H1 (cell line): ENCODE measurements around the gene RNF5. TPM values are rescaled to one million over a fixed set of nuclear protein-coding genes. Genes with fewer than 3 reads are reported as not detected.

Experiments used
- CTCF ChIA-PET: fragments of 300-600 bp; sonication (Branson Sonifier 250); formaldehyde crosslinking; loops from one replicate; lab custom pipeline; 2021; ENCODE audit not compliant: partially characterized antibody; lab: Charles Lee
- POLR2A ChIA-PET: fragments of 300-600 bp; sonication (Branson Sonifier 250); formaldehyde crosslinking; loops from one replicate; lab custom pipeline; 2021; ENCODE audit warnings: inconsistent platforms; ENCODE audit not compliant: partially characterized antibody; lab: Charles Lee
- DNase-seq, 2 experiments: peaks; one replicate each; pipeline versions ENCODE4 v3.0.0 to v3.0.0-alpha.2; 2010 to 2022; ENCODE audit warnings: low spot score in 2 of 2, low read depth in 1 of 2, mixed read lengths in 1 of 2
- FAIRE-seq: peaks from 2 replicates; lab custom pipeline; 2011; peaks lifted over from hg19 to GRCh38; lab: Jason Lieb, UNC
- H2AFZ ChIP-seq: 2 replicates; pipeline ENCODE4 v1.8.1; 2012; ENCODE audit warnings: low read length, inconsistent platforms
- H2AK5ac ChIP-seq: 2 replicates; pipeline ENCODE4 v1.6.1; 2013; ENCODE audit warnings: low read depth, low read length
- H2BK120ac ChIP-seq: replicated peaks from 2 replicates; pipeline ENCODE3; 2013; ENCODE audit warnings: low read depth, low read length, inconsistent platforms
- H2BK12ac ChIP-seq: 2 replicates; pipeline ENCODE4 v1.6.1; 2013; ENCODE audit warnings: low read depth, low read length
- H2BK15ac ChIP-seq: 2 replicates; pipeline ENCODE4 v1.6.1; 2013; ENCODE audit warnings: low read length
- H2BK20ac ChIP-seq: 2 replicates; pipeline ENCODE4 v1.6.1; 2013; ENCODE audit warnings: low read length
- H2BK5ac ChIP-seq: 2 replicates; pipeline ENCODE4 v1.6.1; 2013; ENCODE audit warnings: low read depth, low read length
- H3K14ac ChIP-seq: 2 replicates; pipeline ENCODE4 v1.6.1; 2013; ENCODE audit warnings: inconsistent platforms; ENCODE audit not compliant: insufficient read length
- H3K18ac ChIP-seq: 2 replicates; pipeline ENCODE4 v1.6.1; 2013; ENCODE audit warnings: low read length; ENCODE audit errors: extremely low read depth
- H3K23ac ChIP-seq: 2 replicates; pipeline ENCODE4 v1.6.1; 2013; ENCODE audit warnings: inconsistent platforms; ENCODE audit not compliant: insufficient read length
- H3K23me2 ChIP-seq: 2 replicates; pipeline ENCODE4 v1.6.1; 2013; ENCODE audit warnings: low read depth, low read length
- H3K27ac ChIP-seq: 2 replicates; pipeline ENCODE4 v1.6.1; 2011; ENCODE audit warnings: low read depth, low read length, inconsistent platforms
- H3K27me3 ChIP-seq, 4 experiments: replicated peaks in 1 of 4; 1 replicate in 1 of 4; 2 replicates in 3 of 4; pipeline versions ENCODE4 v1.6.1 to v1.8.1; 2011 to 2013; ENCODE audit warnings: low read length in 3 of 4, mild to moderate bottlenecking in 3 of 4, inconsistent platforms in 2 of 4, mixed read lengths in 2 of 4, moderate library complexity in 1 of 4; ENCODE audit not compliant: control insufficient read depth in 3 of 4, insufficient read depth in 3 of 4; ENCODE audit errors: extremely low read depth in 1 of 4
- H3K36me3 ChIP-seq, 4 experiments: 2 replicates each; pipeline versions ENCODE4 v1.6.1 to v1.8.1; 2011 to 2013; ENCODE audit warnings: mild to moderate bottlenecking in 4 of 4, low read length in 3 of 4, moderate library complexity in 2 of 4, control low read depth in 1 of 4, inconsistent platforms in 1 of 4; ENCODE audit not compliant: insufficient read depth in 4 of 4, control insufficient read depth in 2 of 4
- H3K4ac ChIP-seq: replicated peaks from 2 replicates; pipeline ENCODE3; 2013; ENCODE audit warnings: low read length, low read depth, mixed read lengths, inconsistent platforms; ENCODE audit not compliant: insufficient read length
- H3K4me1 ChIP-seq, 4 experiments: replicated peaks in 1 of 4; 1 replicate in 1 of 4; 2 replicates in 3 of 4; pipeline versions ENCODE4 v1.6.1 to v1.8.1; 2011 to 2013; ENCODE audit warnings: low read length in 3 of 4, inconsistent platforms in 2 of 4, mixed read lengths in 1 of 4; ENCODE audit not compliant: insufficient read depth in 4 of 4, control insufficient read depth in 3 of 4
- H3K4me2 ChIP-seq, 2 experiments: 2 replicates each; pipeline versions ENCODE4 v1.6.1 to v1.8.1; 2011 to 2013; ENCODE audit warnings: low read depth in 2 of 2, low read length in 2 of 2, control low read depth in 1 of 2, inconsistent platforms in 1 of 2, mild to moderate bottlenecking in 1 of 2; ENCODE audit not compliant: insufficient read depth in 1 of 2
- H3K4me3 ChIP-seq, 4 experiments: fragments of 200-600, 300-600 bp in 1 of 4; sonication (generic), shearing (Covaris generic), sonication (Bioruptor Twin) in 1 of 4; 2 replicates each; pipeline versions ENCODE4 v1.5.1 to v1.8.1; 2011 to 2016; ENCODE audit warnings: low read length in 4 of 4, low read depth in 3 of 4, control low read depth in 2 of 4, inconsistent platforms in 2 of 4, mild to moderate bottlenecking in 2 of 4, mixed read lengths in 1 of 4, moderate library complexity in 1 of 4; ENCODE audit not compliant: insufficient read depth in 2 of 4; ENCODE audit errors: extremely low read depth in 1 of 4
- H3K56ac ChIP-seq: replicated peaks from 2 replicates; pipeline ENCODE3; 2013; ENCODE audit warnings: low read depth, mild to moderate bottlenecking, mixed read lengths, low read length, inconsistent platforms; ENCODE audit not compliant: insufficient read length
- H3K79me1 ChIP-seq: 2 replicates; pipeline ENCODE4 v1.6.1; 2013; ENCODE audit warnings: low read depth, low read length, control low read depth
- H3K79me2 ChIP-seq, 2 experiments: 2 replicates each; pipeline versions ENCODE4 v1.6.1 to v1.8.1; 2012 to 2013; ENCODE audit warnings: low read length in 2 of 2, mild to moderate bottlenecking in 2 of 2, inconsistent platforms in 1 of 2; ENCODE audit not compliant: insufficient read depth in 2 of 2, control insufficient read depth in 1 of 2
- H3K9ac ChIP-seq, 4 experiments: replicated peaks in 1 of 4; 1 replicate in 1 of 4; 2 replicates in 3 of 4; pipeline versions ENCODE4 v1.6.1 to v1.8.1; 2011 to 2013; ENCODE audit warnings: low read depth in 3 of 4, low read length in 3 of 4, control low read depth in 2 of 4, mild to moderate bottlenecking in 2 of 4, moderate library complexity in 2 of 4, inconsistent platforms in 1 of 4; ENCODE audit errors: extremely low read depth in 1 of 4
- H3K9me3 ChIP-seq, 2 experiments: 2 replicates each; pipeline versions ENCODE4 v1.6.1 to v1.8.1; 2012 to 2013; ENCODE audit warnings: mild to moderate bottlenecking in 2 of 2, moderate library complexity in 2 of 2, control low read depth in 1 of 2, inconsistent platforms in 1 of 2, low read depth in 1 of 2, low read length in 1 of 2, mixed read lengths in 1 of 2; ENCODE audit not compliant: insufficient read depth in 2 of 2
- H4K20me1 ChIP-seq, 2 experiments: replicated peaks in 1 of 2; 2 replicates each; pipeline versions ENCODE3 to v1.8.1; 2011 to 2013; ENCODE audit warnings: inconsistent platforms in 2 of 2, low read length in 2 of 2, mild to moderate bottlenecking in 1 of 2; ENCODE audit not compliant: insufficient read depth in 2 of 2, control insufficient read depth in 1 of 2
- H4K5ac ChIP-seq: 2 replicates; pipeline ENCODE4 v1.6.1; 2013; ENCODE audit warnings: low read length, low read depth, mixed read lengths, inconsistent platforms; ENCODE audit not compliant: insufficient read length
- H4K8ac ChIP-seq: 2 replicates; pipeline ENCODE4 v1.8.0; 2013; ENCODE audit warnings: mild to moderate bottlenecking, moderate library complexity, low read length, inconsistent platforms; ENCODE audit not compliant: insufficient read depth; ENCODE audit errors: extremely low read depth
- H4K91ac ChIP-seq: replicated peaks from 2 replicates; pipeline ENCODE3; 2013; ENCODE audit warnings: low read length, mixed read lengths, inconsistent platforms; ENCODE audit not compliant: insufficient read length
- ATF3 ChIP-seq: IDR thresholded peaks from 2 replicates; pipeline ENCODE4 v1.6.1; 2011; ENCODE audit warnings: low read depth, mild to moderate bottlenecking, low read length; ENCODE audit not compliant: insufficient read depth
- HDAC2 ChIP-seq, 2 experiments: fragments of 300-600 bp in 1 of 2; sonication (generic) in 1 of 2; IDR thresholded peaks; 2 replicates each; pipeline ENCODE4 v1.6.1; 2011 to 2012; ENCODE audit warnings: low read depth in 2 of 2, low read length in 2 of 2, mild to moderate bottlenecking in 2 of 2, moderate library complexity in 2 of 2, borderline replicate concordance in 1 of 2, inconsistent platforms in 1 of 2
- MAFK ChIP-seq: IDR thresholded peaks from 2 replicates; pipeline ENCODE4 v1.6.1; 2012; ENCODE audit warnings: low read depth, mild to moderate bottlenecking, improper control_type of control experiment, low read length
- polyA plus RNA-seq, 7 experiments: library from polyadenylated mRNA; depleted of rRNA in 3 of 7; stranded (reverse) in 5 of 7; unstranded in 2 of 7; fragments of >200 nt in 5 of 7; fragments of 200-250 nt in 2 of 7; gene quantifications; 1 replicate in 5 of 7; 2 replicates in 1 of 7; 4 replicates in 1 of 7; pipeline versions ENCODE4 v1.2.1 to v1.2.3, GENCODE V29; 2011 to 2013; ENCODE audit warnings: missing spikeins in 2 of 7, mixed read lengths in 2 of 7
- total RNA-seq: library from RNA; stranded (reverse); fragmentation: NEBNext Ultra II Directional; extraction: Animal tissue kit (Norgen Biotek cat#: 25700); gene quantifications from 2 replicates; pipeline ENCODE4 v1.2.1, GENCODE V29; 2021

RNF5 gene
- total and polyA plus RNA-seq, 2 of the 8 experiments (the other 6 are each of a cell fraction or from before 2014, with no cell fraction given), result 90.0 to 158 TPM

GRCh38 chr6:32137454-32137853 lies 40.8 kb upstream of the RNF5 start:
- no peaks in the 10 kb centered on the region for H3K79me2 ChIP-seq
- no peak overlapping the region for H2BK15ac ChIP-seq
- H3K27me3 ChIP-seq, result no peaks in the 10 kb centered on the region

More at GRCh38 chr6:32137454-32137853, 40.8 kb upstream of the RNF5 start:
- TF ChIP-seq ATF3 (no peak), MAFK (no peak), HDAC2 (IDR thresholded peaks at IDR 0.05; ENCODE audit: borderline replicate concordance in 1 of 2, low read depth in 2 of 2, low read length in 2 of 2) (no peak)
- H4K5ac ChIP-seq, result no peak overlapping the region
- H4K91ac ChIP-seq, result no peak overlapping the region
- H2AK5ac ChIP-seq, result no peak overlapping the region
- H3K79me1 ChIP-seq, result no peaks in the 10 kb centered on the region
- ChIA-PET POLR2A (interaction anchor here (1.8 kb wide), 1 partner anchor 9 kb away, joined by 6 read pairs; no protein-coding TSS in a partner anchor), CTCF (interaction anchor here (1.0 to 1.4 kb wide), 2 partner anchors 18 to 29 kb away, joined by 4 to 5 read pairs; no protein-coding TSS in a partner anchor)
- no peak overlapping the region for H4K8ac ChIP-seq
- no peaks in the 10 kb centered on the region for H3K23me2 ChIP-seq
- no peak overlapping the region for H3K4me3 ChIP-seq
- no peak for DNase-seq
- no peaks in the 10 kb centered on the region for H3K36me3 ChIP-seq
- no peak overlapping the region for H2BK20ac ChIP-seq
- H3K56ac ChIP-seq, result no peak overlapping the region
- no peak overlapping the region for H3K14ac ChIP-seq
- no peaks in the 10 kb centered on the region for H3K4me1 ChIP-seq
- no peak overlapping the region for H3K9ac ChIP-seq
- H3K27ac ChIP-seq, result no peak overlapping the region
- H2BK5ac ChIP-seq, result no peak overlapping the region
- no peak overlapping the region for H3K23ac ChIP-seq
- no peak for FAIRE-seq
- no peak overlapping the region for H3K18ac ChIP-seq
- no peak overlapping the region for H2BK120ac ChIP-seq
- no peaks in the 10 kb centered on the region for H3K9me3 ChIP-seq
- no peak overlapping the region for H3K4me2 ChIP-seq
- no peaks in the 10 kb centered on the region for H4K20me1 ChIP-seq
- no peak overlapping the region for H2AFZ ChIP-seq
- H3K4ac ChIP-seq, result no peak overlapping the region
- no peak overlapping the region for H2BK12ac ChIP-seq
